ENCODE data around the gene SLC8A2. TPM values are rescaled to one million over a fixed set of nuclear protein-coding genes. Genes with fewer than 3 reads are reported as not detected.

Gene SLC8A2
- total and polyA plus RNA-seq, 2 of the 4 experiments (the other 2 are of a cell fraction) = 0.05 TPM; not detected in 1

GRCh38 chr19:47456721-47457474 is 14.8 kb downstream of the SLC8A2 start:
- Histone ChIP-seq H3K9me3 (ENCODE audit: control insufficient read depth, insufficient read depth, low read length) (peaks cover 25% of the 10 kb centered on the region), H4K8ac (ENCODE audit: low read depth in 2 of 2, low read length in 2 of 2) (no peak overlapping the region), H4K20me1 (ENCODE audit: insufficient read depth, low read length) (no peaks in the 10 kb centered on the region), H3K27me3 (ENCODE audit: control insufficient read depth, insufficient read depth, low read length) (peaks cover 61% of the 10 kb centered on the region), H2BK15ac (ENCODE audit: low read depth, low read length) (no peak overlapping the region), H3K79me1 (ENCODE audit: low read depth in 1 of 2, low read length in 2 of 2) (no peaks in the 10 kb centered on the region), H2AFZ (replicated peaks; ENCODE audit: low read length, poor library complexity) (peak overlapping the region; percentile 58), H2AK9ac (replicated peaks; ENCODE audit: low read depth, low read length, poor library complexity) (peak overlapping the region; percentile 65), H3K14ac (replicated peaks; ENCODE audit: low read depth, low read length) (no peak overlapping the region), H2BK20ac (ENCODE audit: low read depth, low read length) (no peak overlapping the region), H3K9me1 (ENCODE audit: insufficient read depth, low read length) (peaks cover 4% of the 10 kb centered on the region; the same call in 1 of the 2 replicates), H3K4me1 (ENCODE audit: control insufficient read depth, insufficient read depth, low read length) (no peaks in the 10 kb centered on the region), H3K4ac (ENCODE audit: low read depth, low read length) (no peak overlapping the region), H4K5ac (ENCODE audit: low read depth, low read length) (no peak overlapping the region), H3K18ac (ENCODE audit: low read depth, low read length) (no peak overlapping the region), H3K27ac (ENCODE audit: insufficient read depth, low read length) (no peak overlapping the region), H3K4me2 (ENCODE audit: low read depth, low read length) (no peak overlapping the region; the same call in 1 of the 2 replicates), H3K9ac (ENCODE audit: low read depth, low read length) (no peak overlapping the region), H2BK120ac (ENCODE audit: low read depth, low read length) (no peak overlapping the region), H3K56ac (ENCODE audit: extremely low read depth, insufficient read depth, low read length) (no peak overlapping the region), H2AK5ac (ENCODE audit: low read depth, low read length) (no peak overlapping the region), H3K36me3 (ENCODE audit: control insufficient read depth, insufficient read depth, low read length) (no peaks in the 10 kb centered on the region), H4K91ac (ENCODE audit: insufficient read depth, low read depth, low read length) (no peak overlapping the region), H3K4me3 (ENCODE audit: insufficient read depth, low read depth, low read length) (no peak overlapping the region), H3K23ac (ENCODE audit: low read depth, low read length) (no peak overlapping the region), H2BK5ac (ENCODE audit: low read depth, low read length, poor library complexity, severe bottlenecking) (no peak overlapping the region)
- CTCF ChIA-PET = no interaction called here
- in situ Hi-C loops (cut with MboI; ENCODE audit: low sequenced_read_pairs) = no loop called here
- DNase-seq (no peak), ATAC-seq (ENCODE audit: low read depth) (no peak)
- WGBS, 2 experiments (ENCODE audit: extremely low coverage in 2 of 2, insufficient read length in 1 of 2) = 12% methylated on average over 40 of the region's 77 CpGs; no CpG with 5 or more reads in 1 of the 2 experiments
- BruUV-seq (replicated peaks) = no TSS peak
- intact Hi-C loops (cut with micrococcal nuclease) = no loop called here
- POLR2A ChIA-PET (ENCODE audit: unreplicated experiment) = no interaction called here
- TF ChIP-seq CTCF (conservative IDR thresholded peaks at IDR 0.05; ENCODE audit: low read depth, low read length) (no peak), POLR2A (IDR thresholded peaks at IDR 0.05; ENCODE audit: low read depth, low read length) (no peak), MAFK (IDR thresholded peaks at IDR 0.05; ENCODE audit: low read depth, low read length) (no peak), NFE2L2 (IDR thresholded peaks at IDR 0.05; ENCODE audit: low read depth, low read length) (no peak), SMC3 (IDR thresholded peaks at IDR 0.05; ENCODE audit: low read depth, low read length) (no peak), CEBPB (IDR thresholded peaks at IDR 0.05; ENCODE audit: low read depth, low read length) (no peak), FOS (IDR thresholded peaks at IDR 0.05; ENCODE audit: low read depth, low read length) (no peak), MAZ (IDR thresholded peaks at IDR 0.05; ENCODE audit: borderline replicate concordance, low read depth, low read length) (no peak)
- dilution Hi-C loops (cut with HindIII; ENCODE audit: low sequenced_read_pairs, unreplicated experiment) = no loop called here

Data from IMR-90 (cell line).